ENCODE data around the gene MBD5. TPM values are rescaled to one million over a fixed set of nuclear protein-coding genes. Genes with fewer than 3 reads are reported as not detected.

MBD5 gene
- total and polyA plus RNA-seq, 12 donors, result 5.6 to 61.7 (median 40.5) TPM

DNA sequence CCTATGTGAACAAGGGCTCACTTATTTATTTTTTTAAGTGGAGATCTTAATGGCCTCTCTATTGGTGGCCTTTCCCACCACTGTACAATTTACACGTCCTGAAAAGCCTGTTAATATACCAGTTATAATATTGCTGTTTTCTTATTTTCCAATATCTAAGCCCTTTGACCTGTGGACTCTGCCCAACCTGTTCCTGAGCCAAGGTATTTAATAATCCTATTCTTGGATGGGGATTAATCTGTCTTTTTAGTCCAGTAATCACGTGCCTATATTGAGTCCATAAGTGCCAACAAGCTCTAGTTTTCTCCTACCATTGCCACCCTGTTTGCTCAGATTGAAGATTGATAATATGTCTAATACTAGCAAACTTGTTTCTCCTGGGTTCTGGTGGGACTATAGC is 42.7 kb downstream of the MBD5 start:
- no peaks in the 10 kb centered on the region for H3K36me3 ChIP-seq (replicated peaks in 1 of 2)
- H3K27me3 ChIP-seq, result no peaks in the 10 kb centered on the region
- peaks cover 0 to 7% (median 0%) of the 10 kb centered on the region in 3 donors for H3K9me3 ChIP-seq (replicated peaks in 1 of 3)
- no peak for DNase-seq
- no peak overlapping the region for H3K27ac ChIP-seq
- intact Hi-C loops (cut with DNase I), result no loop called here
- no peak overlapping the region for H3K4me3 ChIP-seq
- TF ChIP-seq CTCF (IDR thresholded peaks at IDR 0.05), result no peak
- no peak for TF ChIP-seq POLR2A (IDR thresholded peaks at IDR 0.05)
- H3K4me1 ChIP-seq (replicated peaks in 1 of 2), result no peaks in the 10 kb centered on the region
- 69 to 87% (median 75%) methylated on average over 2 of the region's 2 CpGs for WGBS, 4 donors

DNA sequence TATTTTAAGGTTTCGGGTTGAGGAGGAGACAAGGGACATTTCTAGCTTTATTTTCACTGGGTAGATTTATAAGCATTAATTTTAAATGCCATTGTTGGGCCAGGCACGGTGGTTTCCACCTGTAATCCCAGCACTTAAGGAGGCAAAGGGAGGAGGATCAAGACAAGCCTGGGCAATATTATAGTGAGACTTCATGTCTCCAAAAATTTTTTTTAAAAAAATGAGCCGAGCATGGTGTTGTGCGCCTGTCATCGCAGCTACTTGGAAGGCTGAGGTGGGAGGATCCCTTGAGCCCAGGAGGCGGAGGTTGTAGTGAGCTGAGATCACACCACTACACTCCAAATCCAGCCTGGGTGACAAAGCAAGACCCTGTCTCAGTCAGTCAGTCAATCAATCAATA is 45.0 kb downstream of the MBD5 start:
- WGBS, 4 donors, result 94 to 98% (median 96%) methylated on average over 6 of the region's 6 CpGs
- no peak overlapping the region for H3K27ac ChIP-seq
- no peak overlapping the region for H3K4me3 ChIP-seq
- H3K9me3 ChIP-seq (replicated peaks in 1 of 3), result peaks cover 0 to 7% (median 0%) of the 10 kb centered on the region in 3 donors
- intact Hi-C loops (cut with DNase I), result no loop called here
- TF ChIP-seq CTCF (IDR thresholded peaks at IDR 0.05) (no peak), POLR2A (IDR thresholded peaks at IDR 0.05) (no peak)
- DNase-seq, result no peak
- no peaks in the 10 kb centered on the region for H3K27me3 ChIP-seq
- no peaks in the 10 kb centered on the region for H3K36me3 ChIP-seq (replicated peaks in 1 of 2)
- no peaks in the 10 kb centered on the region for H3K4me1 ChIP-seq (replicated peaks in 1 of 2)

- Histone ChIP-seq H3K9me3 (replicated peaks in 1 of 3) (peaks cover 0 to 3% (median 0%) of the 10 kb centered on the region in 3 donors), H3K4me3 (no peak overlapping the region), H3K4me1 (replicated peaks in 1 of 2) (no peaks in the 10 kb centered on the region), H3K27ac (no peak overlapping the region), H3K36me3 (replicated peaks in 1 of 2) (no peaks in the 10 kb centered on the region), H3K27me3 (no peaks in the 10 kb centered on the region)
- no peak for TF ChIP-seq CTCF (IDR thresholded peaks at IDR 0.05)
- TF ChIP-seq POLR2A (IDR thresholded peaks at IDR 0.05), result no peak
- no peak for DNase-seq
- WGBS, 4 donors, result 93 to 100% (median 99%) methylated on average over 1 of the region's 1 CpG
- intact Hi-C loops (cut with DNase I), result no loop called here
These were observed 46.9 kb downstream of the MBD5 start for GRCh38 chr2:148067801-148068200.

GRCh38 chr2:148071351-148071750 is 50.5 kb downstream of the MBD5 start:
- Histone ChIP-seq H3K4me1 (replicated peaks in 1 of 2) (no peaks in the 10 kb centered on the region), H3K27me3 (no peaks in the 10 kb centered on the region), H3K9me3 (replicated peaks in 1 of 3) (no peaks in the 10 kb centered on the region), H3K27ac (no peak overlapping the region), H3K4me3 (no peak overlapping the region), H3K36me3 (replicated peaks in 1 of 2) (no peaks in the 10 kb centered on the region)
- intact Hi-C loops (cut with DNase I), result no loop called here
- DNase-seq, result no peak
- 97 to 98% (median 98%) methylated on average over 4 of the region's 4 CpGs for WGBS, 4 donors
- TF ChIP-seq POLR2A (IDR thresholded peaks at IDR 0.05) (no peak), CTCF (IDR thresholded peaks at IDR 0.05) (no peak)

All from adrenal gland (tissue), 12 donors.